Measurements from ENCODE around the gene TRDN.

- TF ChIP-seq CTCF (IDR thresholded peaks at IDR 0.05; ENCODE audit: low read length) (no peak), EZH2 (IDR thresholded peaks at IDR 0.05; ENCODE audit: borderline replicate concordance, low read length) (no peak)
These were observed 102.7 kb downstream of the TRDN start for GRCh38 chr6:123533862-123534648.
